GM10266 (cell line): ENCODE data around the gene SNAPC1.

Source experiments
- DNase-seq: peaks from one replicate; pipeline ENCODE4 v3.0.0; 2012; ENCODE audit errors: extremely low spot score
- TF ChIP-seq, protein P1 (sequence below): IDR thresholded peaks from 2 replicates; pipeline ENCODE4 v1.5.1; 2012; ENCODE audit warnings: mild to moderate bottlenecking, low read depth; ENCODE audit not compliant: control insufficient read depth, insufficient read depth; ENCODE audit errors: missing control alignments

The SNAPC1 gene

GRCh38 chr14:61837336-61838229, 75.4 kb downstream of the SNAPC1 start:
- DNase-seq: peak; percentile 66
- TF ChIP-seq, protein P1, sequence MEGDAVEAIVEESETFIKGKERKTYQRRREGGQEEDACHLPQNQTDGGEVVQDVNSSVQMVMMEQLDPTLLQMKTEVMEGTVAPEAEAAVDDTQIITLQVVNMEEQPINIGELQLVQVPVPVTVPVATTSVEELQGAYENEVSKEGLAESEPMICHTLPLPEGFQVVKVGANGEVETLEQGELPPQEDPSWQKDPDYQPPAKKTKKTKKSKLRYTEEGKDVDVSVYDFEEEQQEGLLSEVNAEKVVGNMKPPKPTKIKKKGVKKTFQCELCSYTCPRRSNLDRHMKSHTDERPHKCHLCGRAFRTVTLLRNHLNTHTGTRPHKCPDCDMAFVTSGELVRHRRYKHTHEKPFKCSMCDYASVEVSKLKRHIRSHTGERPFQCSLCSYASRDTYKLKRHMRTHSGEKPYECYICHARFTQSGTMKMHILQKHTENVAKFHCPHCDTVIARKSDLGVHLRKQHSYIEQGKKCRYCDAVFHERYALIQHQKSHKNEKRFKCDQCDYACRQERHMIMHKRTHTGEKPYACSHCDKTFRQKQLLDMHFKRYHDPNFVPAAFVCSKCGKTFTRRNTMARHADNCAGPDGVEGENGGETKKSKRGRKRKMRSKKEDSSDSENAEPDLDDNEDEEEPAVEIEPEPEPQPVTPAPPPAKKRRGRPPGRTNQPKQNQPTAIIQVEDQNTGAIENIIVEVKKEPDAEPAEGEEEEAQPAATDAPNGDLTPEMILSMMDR: peak; percentile 88

- TF ChIP-seq, protein P1: no peak
- no peak for DNase-seq
Measured at GRCh38 chr14:61838661-61839245, 76.5 kb downstream of the SNAPC1 start.

- no peak for DNase-seq
- TF ChIP-seq, protein P1: no peak
Measured at GRCh38 chr14:61839507-61839906, 77.3 kb downstream of the SNAPC1 start.

- DNase-seq: no peak
- TF ChIP-seq, protein P1: no peak
Measured at GRCh38 chr14:61841145-61841544, 78.9 kb downstream of the SNAPC1 start.
